Mesendoderm (in vitro differentiated cells): Measurements from ENCODE around the gene BBLN. TPM values are rescaled to one million over a fixed set of nuclear protein-coding genes. Genes with fewer than 3 reads are reported as not detected.
"Not testable (repeated sequence)": the region's sequence is repeated elsewhere in the genome, so short reads cannot be mapped to it uniquely, and the experiment has no call there.

ENCODE experiments used
- DNase-seq: peaks from one replicate; pipeline ENCODE4 v3.0.0; 2013
- H2AK5ac ChIP-seq: 2 replicates; pipeline ENCODE4 v1.6.1; 2013; ENCODE audit warnings: low read length, inconsistent platforms
- H2BK120ac ChIP-seq: 2 replicates; pipeline ENCODE4 v1.6.1; 2013; ENCODE audit warnings: low read depth, mild to moderate bottlenecking, low read length, moderate library complexity, mixed read lengths
- H2BK15ac ChIP-seq: replicated peaks from 2 replicates; pipeline ENCODE4 v1.6.1; 2013; ENCODE audit warnings: low read depth, mild to moderate bottlenecking, moderate library complexity
- H2BK5ac ChIP-seq: 2 replicates; pipeline ENCODE4 v1.6.1; 2013; ENCODE audit warnings: low read length, inconsistent platforms
- H3K18ac ChIP-seq: 2 replicates; pipeline ENCODE4 v1.6.1; 2013; ENCODE audit warnings: mild to moderate bottlenecking, low read length, mixed read lengths
- H3K23ac ChIP-seq: one replicate; pipeline ENCODE4 v1.6.1; 2013; ENCODE audit warnings: low read length
- H3K27ac ChIP-seq: 2 replicates; pipeline ENCODE4 v1.5.1; 2013; ENCODE audit warnings: low read depth, mild to moderate bottlenecking, inconsistent platforms, low read length, moderate library complexity
- H3K27me3 ChIP-seq: 2 replicates; pipeline ENCODE4 v1.6.1; 2013; ENCODE audit warnings: low read length, control low read depth, mild to moderate bottlenecking, inconsistent platforms; ENCODE audit not compliant: insufficient read depth, poor library complexity
- H3K36me3 ChIP-seq: 2 replicates; pipeline ENCODE4 v1.6.1; 2013; ENCODE audit warnings: low read length, inconsistent platforms; ENCODE audit not compliant: control insufficient read depth, insufficient read depth
- H3K4ac ChIP-seq: one replicate; pipeline ENCODE4 v1.6.1; 2013; ENCODE audit warnings: low read depth, mild to moderate bottlenecking, low read length, moderate library complexity
- H3K4me1 ChIP-seq: 2 replicates; pipeline ENCODE4 v1.6.1; 2013; ENCODE audit warnings: low read depth, low read length, inconsistent platforms; ENCODE audit not compliant: control insufficient read depth
- H3K4me2 ChIP-seq: 2 replicates; pipeline ENCODE4 v1.6.1; 2013; ENCODE audit warnings: low read length
- H3K4me3 ChIP-seq: 2 replicates; pipeline ENCODE4 v1.5.1; 2013; ENCODE audit warnings: mild to moderate bottlenecking, low read length
- H3K56ac ChIP-seq: one replicate; pipeline ENCODE4 v1.6.1; 2013; ENCODE audit warnings: low read length
- H3K79me1 ChIP-seq: 2 replicates; pipeline ENCODE4 v1.6.1; 2013; ENCODE audit warnings: low read length, inconsistent platforms
- H3K79me2 ChIP-seq: 2 replicates; pipeline ENCODE4 v1.6.1; 2013; ENCODE audit warnings: mild to moderate bottlenecking, low read length; ENCODE audit not compliant: control insufficient read depth, insufficient read depth
- H3K9ac ChIP-seq: 2 replicates; pipeline ENCODE4 v1.6.1; 2013; ENCODE audit warnings: low read length, inconsistent platforms
- H4K5ac ChIP-seq: one replicate; pipeline ENCODE4 v1.6.1; 2013; ENCODE audit warnings: low read length
- H4K8ac ChIP-seq: one replicate; pipeline ENCODE4 v1.6.1; 2013; ENCODE audit warnings: low read depth, mild to moderate bottlenecking, control low read depth, low read length, moderate library complexity
- WGBS: extraction: QIAGEN DNeasy Blood & Tissue Kit; methylation state at CpG from one replicate; pipeline ENCODE4 v1.1.7; 2013; ENCODE audit warnings: low lambda C conversion rate, missing lambda C conversion rate; ENCODE audit not compliant: insufficient coverage; ENCODE audit errors: extremely low coverage; 5-methylcytosine and 5-hydroxymethylcytosine counted together
- polyA plus RNA-seq, 2 experiments: library from polyadenylated mRNA; stranded (reverse); fragments of 200-250 nt; gene quantifications; one replicate each; pipeline ENCODE4 v1.2.3, GENCODE V29; 2013

BBLN gene
- polyA plus RNA-seq (2013, experiment 1 of 2) = 55.7 TPM
- 57.0 TPM for polyA plus RNA-seq (2013, experiment 2 of 2)

DNA sequence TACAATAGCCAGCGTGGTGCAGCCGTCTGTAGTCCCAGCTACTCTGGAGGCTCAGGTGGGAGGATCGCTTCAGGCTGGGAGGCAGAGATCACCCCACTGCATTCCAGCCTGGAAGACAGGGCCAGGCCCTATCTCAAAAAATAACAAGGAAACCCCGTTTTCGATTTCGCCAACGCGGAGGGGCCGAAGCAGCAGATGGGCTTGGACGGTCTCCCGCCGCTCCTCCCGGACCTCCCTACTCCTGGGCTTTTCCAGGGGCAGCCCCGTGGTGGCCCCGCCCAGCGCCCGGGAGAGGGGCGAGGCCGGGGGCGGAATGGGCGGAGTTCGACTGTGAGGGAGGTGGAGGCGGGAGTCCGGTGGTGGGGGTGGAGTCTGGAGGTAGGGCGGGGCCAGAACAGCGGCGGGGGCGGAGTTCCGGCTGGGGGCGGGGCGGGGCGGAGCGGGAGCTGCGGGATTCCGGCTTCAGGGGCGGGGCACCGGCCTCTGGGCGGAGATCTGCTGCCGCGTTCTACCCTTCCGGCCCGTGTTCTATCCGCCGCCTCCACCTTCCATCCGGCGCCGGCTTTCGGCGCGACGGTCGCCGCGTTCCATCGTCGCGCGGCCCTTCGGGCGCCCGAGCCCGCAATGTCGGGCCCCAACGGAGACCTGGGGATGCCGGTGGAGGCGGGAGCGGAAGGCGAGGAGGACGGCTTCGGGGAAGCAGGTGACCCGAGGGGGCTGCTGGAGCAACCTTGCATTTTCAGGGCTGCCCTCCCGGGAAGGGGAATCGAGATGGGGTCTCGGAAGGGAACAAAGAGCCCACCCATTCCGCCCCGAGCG lies at the start of gene BBLN:
TSS of gene BBLN (plus strand) at position 482 of the 819 bp plus-strand sequence. CDS start at position 625, 143 bp downstream.
- Histone ChIP-seq H4K8ac (peak within 1 kb of the TSS; percentile 78), H3K36me3 (peaks cover 5% of the 10 kb centered on the region), H2BK120ac (peak within 1 kb of the TSS; percentile 3), H3K27ac (no peak within 1 kb of the TSS), H2AK5ac (no peak within 1 kb of the TSS), H3K79me1 (no peaks in the 10 kb centered on the region), H2BK5ac (no peak within 1 kb of the TSS), H2BK15ac (no peak within 1 kb of the TSS), H3K23ac (peak within 1 kb of the TSS; percentile 91), H3K9ac (peak within 1 kb of the TSS; percentile 89), H3K79me2 (no peaks in the 10 kb centered on the region), H3K27me3 (no peaks in the 10 kb centered on the region), H3K4me2 (peak within 1 kb of the TSS; percentile 80), H3K18ac (peak within 1 kb of the TSS; percentile 75), H3K4ac (peak within 1 kb of the TSS; percentile 81), H4K5ac (no peak within 1 kb of the TSS), H3K4me1 (no peaks in the 10 kb centered on the region), H3K4me3 (peak within 1 kb of the TSS; percentile 83), H3K56ac (peak within 1 kb of the TSS; percentile 94)
- WGBS = no CpG with 5 or more reads among the region's 77 CpGs
- DNase-seq = peak; percentile 97

GRCh38 chr9:128111726-128112125 lies 48.3 kb upstream of the BBLN start:
- WGBS = no CpG with 5 or more reads among the region's 12 CpGs
- not testable (repeated sequence) for H2AK5ac ChIP-seq, H3K9ac ChIP-seq, H3K4me1 ChIP-seq, H4K8ac ChIP-seq, H3K4me2 ChIP-seq, H3K27ac ChIP-seq, H3K36me3 ChIP-seq, H4K5ac ChIP-seq, H3K4ac ChIP-seq, H2BK5ac ChIP-seq, H3K79me1 ChIP-seq, DNase-seq, H3K27me3 ChIP-seq, H3K56ac ChIP-seq, H2BK120ac ChIP-seq, H3K79me2 ChIP-seq, H2BK15ac ChIP-seq, H3K23ac ChIP-seq, H3K18ac ChIP-seq, H3K4me3 ChIP-seq

GRCh38 chr9:128113526-128114325 lies 46.3 kb upstream of the BBLN start:
- no peak overlapping the region for H3K27ac ChIP-seq
- H3K4ac ChIP-seq = no peak overlapping the region
- H3K9ac ChIP-seq = no peak overlapping the region
- H3K18ac ChIP-seq = no peak overlapping the region
- H3K79me2 ChIP-seq = no peaks in the 10 kb centered on the region
- no peak overlapping the region for H2BK15ac ChIP-seq
- WGBS = no CpG with 5 or more reads among the region's 12 CpGs
- no peaks in the 10 kb centered on the region for H3K27me3 ChIP-seq
- no peak overlapping the region for H3K4me3 ChIP-seq
- peaks cover 3% of the 10 kb centered on the region for H3K4me1 ChIP-seq
- H4K8ac ChIP-seq = no peak overlapping the region
- H3K23ac ChIP-seq = no peak overlapping the region
- no peaks in the 10 kb centered on the region for H3K36me3 ChIP-seq
- H3K4me2 ChIP-seq = no peak overlapping the region
- H2BK5ac ChIP-seq = no peak overlapping the region
- no peak overlapping the region for H2AK5ac ChIP-seq
- no peak overlapping the region for H4K5ac ChIP-seq
- no peak overlapping the region for H2BK120ac ChIP-seq
- no peak overlapping the region for H3K56ac ChIP-seq
- no peak for DNase-seq
- H3K79me1 ChIP-seq = no peaks in the 10 kb centered on the region

DNA sequence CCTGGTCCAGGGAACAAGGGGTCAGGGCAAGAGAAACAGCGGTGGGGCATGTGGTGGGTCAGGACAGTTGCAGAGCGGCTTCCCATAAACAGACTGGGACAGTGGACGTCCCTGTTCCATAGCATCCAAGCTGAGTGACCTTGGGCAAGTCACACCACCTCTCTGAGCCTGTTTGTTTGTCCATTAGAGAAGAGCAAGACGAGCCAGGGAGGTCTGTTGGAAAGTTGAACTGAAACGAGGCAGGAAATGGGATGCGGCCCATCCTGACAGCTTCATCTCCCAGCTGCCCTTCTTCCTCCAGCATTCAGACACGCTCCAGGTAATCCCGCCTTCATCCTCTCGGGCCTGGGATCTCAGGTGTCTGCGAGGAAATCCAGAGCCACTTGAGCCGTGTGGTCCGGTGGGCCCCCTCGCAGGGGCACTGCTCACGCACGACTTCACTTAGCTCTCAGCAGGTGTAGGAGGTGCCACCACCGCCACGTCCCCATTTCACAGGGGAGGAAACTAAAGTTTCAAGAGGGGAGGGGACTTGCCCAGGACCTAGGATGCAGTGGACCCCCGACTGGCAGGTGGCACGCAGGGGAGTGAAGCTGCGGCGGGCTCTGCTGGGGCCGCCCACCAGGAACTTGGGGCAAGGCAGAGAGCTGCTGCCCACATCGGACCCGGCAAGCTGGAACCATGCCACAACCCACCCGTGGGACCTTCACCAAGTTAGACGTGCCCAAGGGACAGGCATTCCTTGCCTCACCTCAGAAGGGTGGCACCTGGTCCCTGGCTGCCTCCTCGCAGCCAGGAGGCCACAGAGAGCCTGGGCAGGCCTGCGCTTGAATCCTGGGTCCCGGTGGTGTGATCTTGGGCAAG lies 45.5 kb upstream of the BBLN start:
- H3K9ac ChIP-seq = no peak overlapping the region
- no peak overlapping the region for H3K23ac ChIP-seq
- no peak for DNase-seq
- H3K56ac ChIP-seq = no peak overlapping the region
- no peak overlapping the region for H4K8ac ChIP-seq
- H2BK120ac ChIP-seq = no peak overlapping the region
- H3K36me3 ChIP-seq = no peaks in the 10 kb centered on the region
- H2BK5ac ChIP-seq = no peak overlapping the region
- no peak overlapping the region for H2AK5ac ChIP-seq
- H3K4me3 ChIP-seq = no peak overlapping the region
- no peaks in the 10 kb centered on the region for H3K79me1 ChIP-seq
- WGBS = no CpG with 5 or more reads among the region's 29 CpGs
- no peak overlapping the region for H3K4me2 ChIP-seq
- no peak overlapping the region for H2BK15ac ChIP-seq
- H3K4me1 ChIP-seq = peaks cover 3% of the 10 kb centered on the region
- H3K27me3 ChIP-seq = no peaks in the 10 kb centered on the region
- H3K4ac ChIP-seq = no peak overlapping the region
- no peak overlapping the region for H3K27ac ChIP-seq
- H4K5ac ChIP-seq = no peak overlapping the region
- H3K79me2 ChIP-seq = no peaks in the 10 kb centered on the region
- no peak overlapping the region for H3K18ac ChIP-seq

- H3K4ac ChIP-seq = no peak overlapping the region
- WGBS = no CpG with 5 or more reads among the region's 26 CpGs
- no peak overlapping the region for H3K9ac ChIP-seq
- no peak overlapping the region for H3K27ac ChIP-seq
- peaks cover 3% of the 10 kb centered on the region for H3K4me1 ChIP-seq
- no peaks in the 10 kb centered on the region for H3K79me1 ChIP-seq
- no peak overlapping the region for H3K23ac ChIP-seq
- no peak overlapping the region for H3K56ac ChIP-seq
- no peak overlapping the region for H4K5ac ChIP-seq
- no peak overlapping the region for H3K4me2 ChIP-seq
- H2BK15ac ChIP-seq = no peak overlapping the region
- no peak overlapping the region for H2BK120ac ChIP-seq
- H2AK5ac ChIP-seq = no peak overlapping the region
- no peaks in the 10 kb centered on the region for H3K36me3 ChIP-seq
- no peak for DNase-seq
- H3K79me2 ChIP-seq = no peaks in the 10 kb centered on the region
- no peak overlapping the region for H3K18ac ChIP-seq
- H4K8ac ChIP-seq = no peak overlapping the region
- H3K4me3 ChIP-seq = no peak overlapping the region
- H3K27me3 ChIP-seq = no peaks in the 10 kb centered on the region
- no peak overlapping the region for H2BK5ac ChIP-seq
These were observed 44.6 kb upstream of the BBLN start for GRCh38 chr9:128115187-128116103.
